GM20000 (cell line): Measurements from ENCODE around the gene TRIM61.
"Not testable (repeated sequence)": the region's sequence is repeated elsewhere in the genome, so short reads cannot be mapped to it uniquely, and the experiment has no call there.

Experiments used
- DNase-seq: peaks from one replicate; pipeline ENCODE4 v3.0.0; 2012; ENCODE audit warnings: low spot score
- TF ChIP-seq, protein P1 (sequence below): IDR thresholded peaks from 2 replicates; pipeline ENCODE4 v1.5.1; 2012; ENCODE audit warnings: mild to moderate bottlenecking, control low read depth; ENCODE audit errors: extremely low read depth, missing control alignments

The TRIM61 gene

DNA sequence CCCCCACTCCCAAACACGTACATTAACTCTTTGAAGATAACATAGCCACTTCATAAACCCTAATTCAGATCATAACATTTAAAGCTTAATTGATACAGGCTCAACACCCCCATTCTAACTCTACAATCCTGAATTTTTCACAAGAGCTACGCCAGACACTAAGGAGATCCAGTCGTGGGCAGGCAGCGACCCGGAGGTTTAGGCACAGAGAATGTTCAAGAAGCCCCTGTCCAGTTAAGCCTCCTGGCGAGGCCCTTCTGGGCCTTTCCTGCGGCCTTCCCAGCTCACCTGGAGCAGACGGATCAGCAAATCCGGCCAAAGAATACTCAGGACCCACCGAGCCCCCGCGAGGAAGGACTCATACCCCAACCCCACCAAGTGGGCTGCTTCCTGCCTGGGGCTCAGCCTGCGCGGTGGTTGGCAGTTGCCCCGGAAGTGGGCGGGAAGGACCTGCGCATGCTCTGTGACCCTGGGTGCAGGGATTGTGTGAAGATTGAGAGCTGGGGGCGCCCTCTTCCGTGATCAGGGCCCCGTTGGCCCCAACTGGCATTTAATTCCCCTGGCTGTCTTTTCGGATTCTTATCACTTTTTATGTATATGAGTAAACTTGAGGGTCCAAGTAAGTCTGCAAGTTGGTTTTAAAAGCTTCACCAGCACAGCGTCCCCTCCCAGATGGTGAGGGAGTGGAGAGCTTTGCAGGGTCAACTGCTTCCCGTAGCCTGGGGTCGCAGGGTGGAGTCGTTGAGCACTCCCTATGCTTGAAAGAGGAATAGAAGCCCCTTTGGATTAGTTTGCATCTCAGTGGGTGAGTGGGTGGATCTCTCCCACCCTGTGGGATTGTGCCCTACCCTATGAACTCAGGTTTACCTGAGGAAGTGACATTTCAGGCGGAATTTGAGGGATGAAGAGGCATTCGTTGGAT is at the start of gene TRIM61:
TRIM61 (minus strand) TSS at position 415 of the 922 bp plus-strand sequence. CDS start 7,655 bp downstream, outside the sequence.
- peak; percentile 79 for DNase-seq
- TF ChIP-seq, protein P1, sequence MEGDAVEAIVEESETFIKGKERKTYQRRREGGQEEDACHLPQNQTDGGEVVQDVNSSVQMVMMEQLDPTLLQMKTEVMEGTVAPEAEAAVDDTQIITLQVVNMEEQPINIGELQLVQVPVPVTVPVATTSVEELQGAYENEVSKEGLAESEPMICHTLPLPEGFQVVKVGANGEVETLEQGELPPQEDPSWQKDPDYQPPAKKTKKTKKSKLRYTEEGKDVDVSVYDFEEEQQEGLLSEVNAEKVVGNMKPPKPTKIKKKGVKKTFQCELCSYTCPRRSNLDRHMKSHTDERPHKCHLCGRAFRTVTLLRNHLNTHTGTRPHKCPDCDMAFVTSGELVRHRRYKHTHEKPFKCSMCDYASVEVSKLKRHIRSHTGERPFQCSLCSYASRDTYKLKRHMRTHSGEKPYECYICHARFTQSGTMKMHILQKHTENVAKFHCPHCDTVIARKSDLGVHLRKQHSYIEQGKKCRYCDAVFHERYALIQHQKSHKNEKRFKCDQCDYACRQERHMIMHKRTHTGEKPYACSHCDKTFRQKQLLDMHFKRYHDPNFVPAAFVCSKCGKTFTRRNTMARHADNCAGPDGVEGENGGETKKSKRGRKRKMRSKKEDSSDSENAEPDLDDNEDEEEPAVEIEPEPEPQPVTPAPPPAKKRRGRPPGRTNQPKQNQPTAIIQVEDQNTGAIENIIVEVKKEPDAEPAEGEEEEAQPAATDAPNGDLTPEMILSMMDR: peak; percentile 24

DNA sequence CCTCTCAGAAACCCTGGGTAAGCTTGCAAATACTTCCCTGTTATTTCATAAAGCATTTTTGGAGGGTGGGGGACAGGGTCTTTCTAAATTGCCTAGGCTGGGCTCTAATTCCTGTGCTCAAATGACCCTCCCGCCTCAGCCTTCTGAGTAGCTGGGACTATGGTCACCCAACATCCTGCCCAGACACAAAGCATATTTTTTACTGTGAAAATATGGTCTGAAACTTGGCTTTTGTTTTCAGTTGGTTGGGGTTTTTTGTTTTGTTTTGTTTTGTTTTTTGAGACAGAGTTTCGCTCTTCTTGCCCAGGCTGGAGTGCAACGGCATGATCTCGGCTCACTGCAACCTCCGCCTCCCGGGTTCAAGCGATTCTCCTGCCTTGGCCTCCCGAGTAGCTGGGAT is 48.3 kb upstream of the TRIM61 start:
- DNase-seq: not testable (repeated sequence)

DNA sequence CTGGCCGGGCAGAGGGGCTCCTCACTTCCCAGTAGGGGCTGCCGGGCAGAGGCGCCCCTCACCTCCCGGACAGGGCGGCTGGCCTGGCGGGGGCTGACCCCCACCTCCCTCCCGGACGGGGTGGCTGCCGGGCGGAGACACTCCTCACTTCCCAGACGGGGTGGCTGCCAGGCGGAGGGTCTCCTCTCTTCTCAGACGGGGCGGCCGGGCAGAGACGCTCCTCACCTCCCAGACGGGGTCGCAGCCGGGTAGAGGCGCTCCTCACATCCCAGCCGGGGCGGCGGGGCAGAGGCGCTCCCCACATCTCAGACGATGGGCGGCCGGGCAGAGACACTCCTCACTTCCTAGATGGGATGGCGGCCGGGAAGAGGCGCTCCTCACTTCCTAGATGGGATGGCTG is 42.5 kb upstream of the TRIM61 start:
- DNase-seq: not testable (repeated sequence)

DNA sequence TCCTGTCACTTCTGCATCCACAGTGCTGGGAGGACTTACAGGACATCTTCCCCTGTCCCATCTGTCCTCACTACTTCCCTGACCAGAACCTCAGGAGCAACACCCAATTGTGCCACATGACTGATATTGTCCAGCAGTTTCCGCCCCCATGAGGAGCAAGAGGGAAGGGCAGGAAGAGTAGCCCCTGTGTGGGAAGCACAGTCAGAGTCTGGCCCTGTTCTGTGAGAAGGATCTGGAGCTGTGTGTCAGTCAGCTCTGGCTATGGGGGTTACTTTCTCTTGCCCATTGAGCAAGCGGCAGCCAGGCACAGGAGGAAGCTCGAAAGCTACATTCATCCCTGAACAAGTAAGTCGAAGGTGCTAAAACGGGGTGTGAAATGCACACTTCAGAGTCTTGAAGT is 39.5 kb upstream of the TRIM61 start:
- TF ChIP-seq, protein P1: no peak
- DNase-seq: no peak

DNA sequence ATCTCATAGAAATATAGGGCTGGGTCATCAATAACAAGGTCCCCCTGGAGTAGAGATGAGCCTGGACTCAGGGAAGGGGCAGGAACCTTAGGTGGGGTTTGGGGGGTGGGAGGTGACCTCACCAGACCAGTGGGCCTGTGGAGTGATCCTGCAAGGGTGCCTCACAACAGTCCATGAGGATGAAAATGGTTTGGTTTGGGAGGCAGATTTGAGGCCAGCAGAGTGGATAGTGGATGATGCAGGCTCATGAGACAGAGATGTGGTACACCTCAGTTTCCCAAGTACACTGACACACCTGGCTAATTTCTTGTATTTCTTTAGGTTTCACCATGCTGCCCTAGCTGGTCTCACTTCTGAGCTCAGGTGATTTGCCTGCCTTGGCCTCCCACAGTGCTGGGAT is 36.2 kb upstream of the TRIM61 start:
- DNase-seq: no peak
- TF ChIP-seq, protein P1: no peak

DNA sequence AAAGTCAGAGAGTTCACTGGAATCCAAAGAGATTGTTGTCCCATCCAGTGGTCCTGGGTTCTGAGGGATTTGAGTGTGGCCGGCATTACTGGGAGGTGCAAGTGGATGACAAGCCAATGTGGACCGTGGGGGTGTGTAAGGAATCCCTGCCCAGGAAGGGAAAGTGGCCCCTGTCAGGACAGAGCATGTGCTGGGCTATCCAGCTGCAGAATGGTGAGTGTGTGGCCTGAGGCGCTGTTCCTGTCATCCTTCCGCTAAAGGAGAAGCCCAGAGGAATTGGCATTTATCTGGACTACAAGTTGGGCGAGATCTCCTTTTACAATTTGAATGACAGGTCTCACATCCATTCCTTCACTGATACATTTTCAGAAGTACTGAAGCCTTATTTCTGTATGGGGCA is 33.9 kb upstream of the TRIM61 start:
- TF ChIP-seq, protein P1: no peak
- DNase-seq: no peak

DNA sequence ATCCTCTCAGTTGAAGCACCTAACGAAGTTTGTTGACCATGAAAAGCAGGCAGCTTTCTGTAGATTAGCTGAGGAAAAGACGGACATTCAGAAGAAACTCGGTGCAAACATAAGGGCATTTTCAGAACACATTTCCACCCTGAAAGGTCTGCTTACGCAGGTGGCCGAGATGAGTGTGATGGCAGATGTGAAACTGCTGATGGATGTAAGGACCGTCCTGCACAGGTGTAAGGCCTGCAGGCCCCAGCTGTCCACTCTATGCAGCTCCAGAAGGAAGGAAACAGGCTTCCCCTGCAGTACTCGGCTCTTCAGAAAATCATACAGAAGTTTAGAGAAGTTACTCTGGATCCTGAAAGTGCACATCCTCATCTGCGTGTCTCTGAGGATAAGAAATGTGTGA is 33.5 kb upstream of the TRIM61 start:
- TF ChIP-seq, protein P1: no peak
- no peak for DNase-seq

DNA sequence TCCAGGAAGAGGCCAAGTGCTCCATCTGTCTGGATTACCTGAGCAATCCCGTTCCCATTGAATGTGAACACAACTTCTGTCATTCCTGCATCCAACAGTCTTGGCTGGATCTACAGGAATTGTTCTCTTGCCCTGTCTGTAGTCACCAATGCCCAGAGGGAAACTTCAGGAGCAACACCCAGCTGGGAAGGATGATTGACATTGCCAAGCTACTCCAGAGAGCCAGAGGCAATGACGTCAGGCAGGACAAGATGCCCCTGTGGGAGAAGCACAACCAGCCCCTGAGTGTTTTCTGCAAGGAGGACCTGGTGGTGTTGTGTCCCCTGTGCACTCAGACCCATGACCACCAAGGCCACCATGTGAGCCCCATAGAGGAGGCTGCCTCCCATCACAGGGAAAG is 33.0 kb upstream of the TRIM61 start:
- no peak for DNase-seq
- TF ChIP-seq, protein P1: no peak
